NT2/D1 (cell line): ENCODE results near the gene PNPLA8.

Experiments
- DNase-seq: peaks from one replicate; pipeline ENCODE4 v3.0.0-alpha.2; 2011; ENCODE audit warnings: low read depth, low spot score
- H3K27me3 ChIP-seq: 2 replicates; pipeline ENCODE4 v1.6.0; 2011; ENCODE audit warnings: mild to moderate bottlenecking; ENCODE audit not compliant: insufficient read length, insufficient read depth
- H3K36me3 ChIP-seq: 2 replicates; pipeline ENCODE4 v1.6.1; 2011; ENCODE audit warnings: mild to moderate bottlenecking, low read length, mixed read lengths; ENCODE audit not compliant: insufficient read depth, insufficient read length
- H3K4me1 ChIP-seq: 2 replicates; pipeline ENCODE4 v1.5.1; 2011; ENCODE audit not compliant: insufficient read depth, insufficient read length
- H3K4me3 ChIP-seq: 2 replicates; pipeline ENCODE4 v1.5.1; 2011; ENCODE audit warnings: low read depth; ENCODE audit not compliant: insufficient read length
- H3K9ac ChIP-seq: 2 replicates; pipeline ENCODE4 v1.6.0; 2011; ENCODE audit warnings: low read depth; ENCODE audit not compliant: insufficient read length
- H3K9me3 ChIP-seq: 2 replicates; pipeline ENCODE4 v1.5.1; 2011; ENCODE audit warnings: mild to moderate bottlenecking, low read length; ENCODE audit not compliant: insufficient read depth
- SUZ12 ChIP-seq: IDR thresholded peaks from 2 replicates; pipeline ENCODE4 v1.6.1; 2011; ENCODE audit not compliant: insufficient read length, insufficient read depth; ENCODE audit errors: extremely low read depth
- YY1 ChIP-seq: IDR thresholded peaks from 2 replicates; pipeline ENCODE4 v1.6.1; 2011; ENCODE audit not compliant: insufficient read length, insufficient read depth
- ZNF274 ChIP-seq: IDR thresholded peaks from 2 replicates; pipeline ENCODE4 v1.6.1; 2011; ENCODE audit warnings: mild to moderate bottlenecking, low read depth, low read length

PNPLA8 gene

DNA sequence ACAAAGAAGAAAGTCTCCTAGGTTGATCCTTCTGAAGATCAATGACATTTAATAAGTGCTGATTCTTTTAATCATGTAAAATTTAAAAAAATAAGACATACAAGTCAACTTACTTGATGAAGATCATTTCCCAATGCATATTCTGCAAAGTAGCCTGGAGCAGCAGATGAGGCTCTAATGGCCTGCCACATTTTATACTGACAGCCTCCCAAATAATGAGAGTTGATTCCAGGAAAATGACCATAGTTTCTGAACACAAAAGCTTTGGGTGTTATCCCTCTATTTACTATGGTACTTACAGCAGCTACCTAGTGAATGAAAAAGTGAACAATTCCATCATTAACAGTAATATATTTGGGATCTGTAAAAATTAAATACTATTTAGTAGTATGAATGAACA, 38.3 kb downstream of the PNPLA8 start:
- no peak for DNase-seq
- Histone ChIP-seq H3K27me3 (no peaks in the 10 kb centered on the region), H3K9ac (no peak overlapping the region), H3K4me1 (no peaks in the 10 kb centered on the region), H3K36me3 (no peaks in the 10 kb centered on the region), H3K9me3 (no peaks in the 10 kb centered on the region), H3K4me3 (no peak overlapping the region)
- TF ChIP-seq SUZ12 (no peak), ZNF274 (no peak), YY1 (no peak)

DNA sequence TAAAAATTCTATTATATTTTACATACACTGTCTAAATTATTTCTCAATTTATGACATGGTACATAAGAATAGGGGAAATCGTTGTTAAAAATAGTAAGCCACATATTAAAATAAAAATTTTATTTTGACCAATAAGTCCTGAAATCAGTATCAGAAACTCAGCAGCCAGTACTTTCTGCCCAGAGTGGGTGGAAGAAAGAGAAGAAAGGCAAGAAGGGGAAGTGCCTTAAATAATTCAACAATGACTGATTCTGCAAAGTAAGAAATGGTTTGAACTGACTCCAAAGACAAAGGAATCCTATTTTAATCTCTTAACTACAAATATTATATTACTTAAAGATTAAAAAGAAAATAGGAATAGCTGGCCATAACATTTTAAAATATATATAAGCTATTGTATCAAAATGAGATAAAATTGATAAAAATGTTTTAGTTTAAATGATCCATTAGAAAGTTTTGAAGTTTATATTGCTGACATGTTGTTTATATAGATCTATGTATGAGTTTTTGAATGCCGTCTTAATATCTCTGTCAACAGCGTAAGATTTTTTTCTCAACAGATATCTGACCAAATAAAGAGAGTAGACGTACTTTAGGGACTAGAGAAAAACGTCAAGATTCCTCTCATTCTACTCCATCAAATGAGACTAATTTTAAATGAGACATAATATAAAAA, 39.5 kb downstream of the PNPLA8 start:
- no peaks in the 10 kb centered on the region for H3K36me3 ChIP-seq
- H3K9me3 ChIP-seq: no peaks in the 10 kb centered on the region
- no peak for DNase-seq
- no peaks in the 10 kb centered on the region for H3K4me1 ChIP-seq
- H3K4me3 ChIP-seq: no peak overlapping the region
- H3K27me3 ChIP-seq: no peaks in the 10 kb centered on the region
- TF ChIP-seq ZNF274: no peak
- no peak for TF ChIP-seq SUZ12
- TF ChIP-seq YY1: no peak
- no peak overlapping the region for H3K9ac ChIP-seq

DNA sequence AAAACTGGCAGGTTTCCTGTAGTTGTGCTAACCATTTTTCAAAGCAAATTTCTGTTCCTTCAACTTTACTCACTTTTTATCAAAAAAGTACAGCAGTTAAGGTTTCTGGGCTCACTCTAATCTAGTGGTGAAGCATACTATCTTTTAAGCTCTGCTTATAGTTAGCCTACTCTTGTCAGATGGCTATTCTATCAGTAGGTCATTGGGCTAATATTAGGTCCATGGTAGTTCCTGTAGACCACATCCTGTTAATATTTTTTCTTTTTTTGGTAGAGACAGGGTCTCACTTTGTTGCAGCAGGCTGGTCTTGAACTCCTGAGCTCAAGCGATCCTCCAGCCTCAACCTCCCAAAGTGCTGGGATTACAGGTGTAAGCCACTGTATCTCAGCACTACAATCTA, 41.8 kb downstream of the PNPLA8 start:
- no peak for DNase-seq
- Histone ChIP-seq H3K4me3 (no peak overlapping the region), H3K36me3 (no peaks in the 10 kb centered on the region), H3K9me3 (no peaks in the 10 kb centered on the region), H3K4me1 (no peaks in the 10 kb centered on the region), H3K9ac (no peak overlapping the region), H3K27me3 (no peaks in the 10 kb centered on the region)
- TF ChIP-seq SUZ12 (no peak), ZNF274 (no peak), YY1 (no peak)

DNA sequence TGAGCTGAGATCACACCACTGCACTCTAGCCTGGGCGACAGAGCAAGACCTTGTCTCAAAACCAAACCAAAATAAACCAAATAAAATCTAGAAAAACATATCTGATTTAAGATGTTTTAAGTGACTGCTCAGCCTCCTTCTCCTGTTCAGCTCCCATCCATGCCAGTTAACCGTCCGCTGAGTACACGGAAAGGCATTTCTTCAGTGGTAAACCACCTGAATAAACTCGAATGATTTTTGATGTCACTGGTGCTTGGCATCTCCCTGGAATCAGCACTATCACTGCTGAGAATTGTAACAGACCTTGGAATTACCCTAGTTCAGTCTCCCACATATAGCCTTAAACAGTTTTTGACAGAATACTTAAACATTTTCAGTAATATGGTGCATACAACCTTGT, 45.6 kb downstream of the PNPLA8 start:
- TF ChIP-seq ZNF274 (no peak), SUZ12 (no peak)
- peaks cover 3% of the 10 kb centered on the region for H3K36me3 ChIP-seq
- H3K9me3 ChIP-seq: no peaks in the 10 kb centered on the region
- H3K9ac ChIP-seq: no peak overlapping the region
- no peaks in the 10 kb centered on the region for H3K27me3 ChIP-seq
- H3K4me1 ChIP-seq: no peaks in the 10 kb centered on the region
- no peak overlapping the region for H3K4me3 ChIP-seq
- no peak for DNase-seq

DNA sequence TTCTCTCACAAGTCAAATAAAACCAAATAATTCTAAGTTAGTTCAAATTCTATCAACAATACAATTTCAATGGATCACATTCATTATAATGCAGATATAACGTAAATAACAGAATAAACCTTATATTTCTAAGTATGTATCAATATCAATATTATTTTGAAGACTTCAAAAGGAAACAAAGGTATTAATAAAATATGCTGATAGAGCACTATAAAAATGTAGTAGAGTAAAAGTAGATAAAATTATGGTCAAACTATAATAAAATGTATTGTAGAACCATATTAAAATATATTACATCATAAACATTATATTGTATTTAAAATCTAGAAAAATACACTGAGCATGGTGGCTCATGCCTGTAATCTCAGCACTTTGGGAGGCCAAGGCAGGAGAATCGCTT, 46.2 kb downstream of the PNPLA8 start:
- TF ChIP-seq ZNF274 (no peak), SUZ12 (no peak), YY1 (no peak)
- H3K27me3 ChIP-seq: no peaks in the 10 kb centered on the region
- peaks cover 3% of the 10 kb centered on the region for H3K36me3 ChIP-seq
- H3K4me3 ChIP-seq: no peak overlapping the region
- no peaks in the 10 kb centered on the region for H3K4me1 ChIP-seq
- H3K9me3 ChIP-seq: no peaks in the 10 kb centered on the region
- no peak for DNase-seq
- no peak overlapping the region for H3K9ac ChIP-seq

DNA sequence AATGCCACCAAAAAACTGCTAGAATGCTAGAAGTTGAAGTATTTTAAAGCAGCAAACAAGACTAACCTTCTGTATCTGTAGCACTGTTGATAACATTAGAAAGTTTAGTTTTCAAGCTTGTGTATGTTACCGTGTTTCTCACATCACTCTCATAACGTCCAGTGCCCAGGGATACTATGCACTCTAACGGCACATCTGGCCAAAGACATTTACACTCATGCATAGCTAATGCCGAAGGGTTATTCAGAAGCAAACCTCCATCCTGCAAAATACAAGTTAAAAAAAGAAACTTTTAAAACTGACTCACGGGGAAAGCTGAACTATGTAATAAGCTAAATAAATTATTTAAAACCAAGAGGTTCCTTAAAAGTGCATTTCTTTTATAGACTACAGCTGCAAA, 46.8 kb downstream of the PNPLA8 start:
- Histone ChIP-seq H3K9ac (no peak overlapping the region), H3K36me3 (peaks cover 3% of the 10 kb centered on the region), H3K4me1 (no peaks in the 10 kb centered on the region), H3K9me3 (no peaks in the 10 kb centered on the region), H3K27me3 (no peaks in the 10 kb centered on the region), H3K4me3 (no peak overlapping the region)
- DNase-seq: no peak
- TF ChIP-seq YY1 (no peak), SUZ12 (no peak), ZNF274 (no peak)

DNA sequence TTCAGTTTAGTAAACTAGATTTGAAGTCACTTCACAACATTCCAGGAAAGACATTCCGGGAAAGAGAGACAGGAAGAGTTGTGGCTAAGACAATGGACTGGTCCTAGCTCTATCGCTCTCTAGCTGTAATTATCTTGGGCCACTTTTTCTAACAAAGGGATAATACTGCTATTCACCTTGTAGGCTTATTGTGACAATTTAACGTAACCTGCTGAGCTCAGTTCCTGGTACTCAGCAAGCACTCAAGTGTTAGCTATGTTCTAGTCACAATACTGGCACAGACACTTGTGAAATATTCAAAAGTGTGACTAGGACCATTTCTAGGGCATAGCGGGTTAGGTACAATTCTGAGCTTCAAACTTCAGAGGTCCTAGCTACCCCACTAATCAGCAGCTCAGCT, 57.7 kb downstream of the PNPLA8 start:
- H3K36me3 ChIP-seq: no peaks in the 10 kb centered on the region
- no peaks in the 10 kb centered on the region for H3K4me1 ChIP-seq

More for the DNA sequence above, 57.7 kb downstream of the PNPLA8 start:
- no peak overlapping the region for H3K4me3 ChIP-seq
- no peaks in the 10 kb centered on the region for H3K27me3 ChIP-seq
- no peak for TF ChIP-seq SUZ12
- no peak for TF ChIP-seq YY1
- no peak for TF ChIP-seq ZNF274
- no peak overlapping the region for H3K9ac ChIP-seq
- no peaks in the 10 kb centered on the region for H3K9me3 ChIP-seq
- no peak for DNase-seq
